ENCODE measurements around the gene ITGB3. TPM values are rescaled to one million over a fixed set of nuclear protein-coding genes. Genes with fewer than 3 reads are reported as not detected.
A peak's percentile ranks its signal among the peaks of the same experiment; 100 is the strongest.

ITGB3 gene
- total and polyA plus RNA-seq, 10 of the 15 experiments (the other 5 are each of a cell fraction or from before 2014, with no cell fraction given) = 0.69 to 22.8 (median 13.6) TPM

DNA sequence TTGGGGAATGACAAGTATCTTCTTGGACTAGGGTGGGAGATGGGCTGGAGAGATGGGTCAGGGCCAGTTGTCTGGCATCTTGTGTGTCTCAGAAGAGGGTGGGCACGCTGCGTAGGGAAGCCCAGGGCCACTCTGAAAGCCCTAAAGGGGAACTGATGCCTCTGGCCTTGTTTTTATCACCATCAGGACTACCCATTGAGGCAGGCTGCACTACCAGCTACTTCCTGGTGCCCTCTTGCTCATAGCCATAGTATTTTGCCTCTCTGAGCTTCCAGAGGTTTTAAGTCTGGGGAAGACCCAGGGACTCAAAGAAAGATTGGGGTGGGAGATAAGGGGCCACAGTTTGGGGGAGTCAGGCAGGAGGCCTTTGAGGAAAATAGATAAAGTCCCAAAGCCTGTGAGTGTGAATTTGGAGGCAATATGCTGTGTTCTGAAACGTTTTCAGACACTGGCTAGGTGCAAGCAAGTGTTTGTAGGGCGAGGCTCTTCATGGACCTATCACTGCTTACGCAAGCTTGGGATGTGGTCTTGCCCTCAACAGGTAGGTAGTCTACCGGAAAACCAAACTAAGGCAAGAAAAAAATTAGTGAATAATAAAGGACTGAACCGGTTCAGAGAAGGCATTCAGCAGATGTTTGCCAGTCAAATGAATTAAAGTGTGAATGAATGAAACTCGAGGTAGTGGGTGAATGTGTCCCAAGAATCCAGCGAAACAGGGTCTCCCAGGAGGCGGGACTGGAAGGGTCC lies 688 bp upstream of the ITGB3 start:
- WGBS (ENCODE audit: insufficient coverage, insufficient replicate concordance, low lambda C conversion rate, missing lambda C conversion rate) = 49% methylated on average over 10 of the region's 10 CpGs
- BruUV-seq (replicated peaks) = TSS peak; percentile 73
- Histone ChIP-seq H2AFZ (ENCODE audit: control insufficient read depth, low read depth, low read length) (peak overlapping the region; percentile 44; the same call in 1 of the 2 replicates), H3K9me3 (replicated peaks; ENCODE audit: control insufficient read depth, insufficient read depth, low read length) (no peaks in the 10 kb centered on the region), H4K20me1 (ENCODE audit: control insufficient read depth, insufficient read depth) (no peaks in the 10 kb centered on the region), H3K27me3 (replicated peaks in 1 of 2; ENCODE audit: control insufficient read depth in 2 of 2, insufficient read depth in 2 of 2, low read length in 1 of 2) (no peaks in the 10 kb centered on the region), H3K4me2 (ENCODE audit: control insufficient read depth, insufficient read depth) (peak overlapping the region; percentile 79), H3K4me1 (ENCODE audit: control insufficient read depth, insufficient read depth, low read length) (no peaks in the 10 kb centered on the region; the same call in 1 of the 2 replicates), H3K27ac (ENCODE audit: control insufficient read depth, insufficient read depth) (no peak overlapping the region), H3K36me3 (ENCODE audit: control insufficient read depth in 2 of 2, insufficient read depth in 2 of 2, low read length in 1 of 2) (no peaks in the 10 kb centered on the region), H3K79me2 (ENCODE audit: control insufficient read depth, insufficient read depth, low read length) (no peaks in the 10 kb centered on the region), H3K4me3 (peak overlapping the region; percentile 81), H3K9ac (ENCODE audit: control insufficient read depth, insufficient read depth, low read length) (no peak overlapping the region; the same call in 1 of the 2 replicates)
- RAD21 ChIA-PET (ENCODE audit: unreplicated experiment) = interaction anchor here (1.1 to 2.5 kb wide), 4 partner anchors 22 to 63 kb away, joined by 4 to 11 read pairs (median 5); no protein-coding TSS in a partner anchor
- no peak for TF ChIP-seq BRCA1 (IDR thresholded peaks at IDR 0.05; ENCODE audit: low read depth, low read length)
- no peak for TF ChIP-seq RUNX3 (IDR thresholded peaks at IDR 0.05; ENCODE audit: low read length)
- TF ChIP-seq, protein P1, sequence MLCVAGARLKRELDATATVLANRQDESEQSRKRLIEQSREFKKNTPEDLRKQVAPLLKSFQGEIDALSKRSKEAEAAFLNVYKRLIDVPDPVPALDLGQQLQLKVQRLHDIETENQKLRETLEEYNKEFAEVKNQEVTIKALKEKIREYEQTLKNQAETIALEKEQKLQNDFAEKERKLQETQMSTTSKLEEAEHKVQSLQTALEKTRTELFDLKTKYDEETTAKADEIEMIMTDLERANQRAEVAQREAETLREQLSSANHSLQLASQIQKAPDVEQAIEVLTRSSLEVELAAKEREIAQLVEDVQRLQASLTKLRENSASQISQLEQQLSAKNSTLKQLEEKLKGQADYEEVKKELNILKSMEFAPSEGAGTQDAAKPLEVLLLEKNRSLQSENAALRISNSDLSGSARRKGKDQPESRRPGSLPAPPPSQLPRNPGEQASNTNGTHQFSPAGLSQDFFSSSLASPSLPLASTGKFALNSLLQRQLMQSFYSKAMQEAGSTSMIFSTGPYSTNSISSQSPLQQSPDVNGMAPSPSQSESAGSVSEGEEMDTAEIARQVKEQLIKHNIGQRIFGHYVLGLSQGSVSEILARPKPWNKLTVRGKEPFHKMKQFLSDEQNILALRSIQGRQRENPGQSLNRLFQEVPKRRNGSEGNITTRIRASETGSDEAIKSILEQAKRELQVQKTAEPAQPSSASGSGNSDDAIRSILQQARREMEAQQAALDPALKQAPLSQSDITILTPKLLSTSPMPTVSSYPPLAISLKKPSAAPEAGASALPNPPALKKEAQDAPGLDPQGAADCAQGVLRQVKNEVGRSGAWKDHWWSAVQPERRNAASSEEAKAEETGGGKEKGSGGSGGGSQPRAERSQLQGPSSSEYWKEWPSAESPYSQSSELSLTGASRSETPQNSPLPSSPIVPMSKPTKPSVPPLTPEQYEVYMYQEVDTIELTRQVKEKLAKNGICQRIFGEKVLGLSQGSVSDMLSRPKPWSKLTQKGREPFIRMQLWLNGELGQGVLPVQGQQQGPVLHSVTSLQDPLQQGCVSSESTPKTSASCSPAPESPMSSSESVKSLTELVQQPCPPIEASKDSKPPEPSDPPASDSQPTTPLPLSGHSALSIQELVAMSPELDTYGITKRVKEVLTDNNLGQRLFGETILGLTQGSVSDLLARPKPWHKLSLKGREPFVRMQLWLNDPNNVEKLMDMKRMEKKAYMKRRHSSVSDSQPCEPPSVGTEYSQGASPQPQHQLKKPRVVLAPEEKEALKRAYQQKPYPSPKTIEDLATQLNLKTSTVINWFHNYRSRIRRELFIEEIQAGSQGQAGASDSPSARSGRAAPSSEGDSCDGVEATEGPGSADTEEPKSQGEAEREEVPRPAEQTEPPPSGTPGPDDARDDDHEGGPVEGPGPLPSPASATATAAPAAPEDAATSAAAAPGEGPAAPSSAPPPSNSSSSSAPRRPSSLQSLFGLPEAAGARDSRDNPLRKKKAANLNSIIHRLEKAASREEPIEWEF (IDR thresholded peaks at IDR 0.05; ENCODE audit: insufficient replicate concordance, low read depth, low read length) = no peak
- TF ChIP-seq SPI1 (IDR thresholded peaks at IDR 0.05; ENCODE audit: borderline replicate concordance, insufficient read depth, low read depth, low read length) = peak; percentile 29; the same call in 1 of the 2 replicates
- no peak for TF ChIP-seq IRF4 (IDR thresholded peaks at IDR 0.05; ENCODE audit: low read depth, low read length)
- TF ChIP-seq CREM (IDR thresholded peaks at IDR 0.05; ENCODE audit: low read depth) = no peak
- TF ChIP-seq NR2F1 (conservative IDR thresholded peaks at IDR 0.05) = no peak
- POLR2A ChIA-PET = interaction anchor here (1.0 to 4.8 kb wide), 3 partner anchors 12 to 33 kb away, joined by 3 to 42 read pairs (median 4); no protein-coding TSS in a partner anchor
- SMC1A ChIA-PET (ENCODE audit: uncharacterized antibody, unreplicated experiment) = interaction anchor here (0.8 to 8.3 kb wide), 6 partner anchors 10 to 63 kb away, joined by 3 to 81 read pairs (median 6); no protein-coding TSS in a partner anchor
- FAIRE-seq = no peak
- intact Hi-C loops (cut with micrococcal nuclease; ENCODE audit: unreplicated experiment) (loop anchor here (1.0 kb wide), 1 partner anchor 62 kb away; no protein-coding TSS in a partner anchor), in situ Hi-C loops (cut with MboI) (no loop called here)
- no peak for DNase-seq (ENCODE audit: low read depth, low spot score)
- CTCF ChIA-PET = interaction anchor here (1.1 to 2.7 kb wide), 6 partner anchors 10 to 63 kb away, joined by 3 to 11 read pairs (median 4); no protein-coding TSS in a partner anchor
- ATAC-seq = no peak
